CD4-positive, alpha-beta T cell treated with Interleukin-6 for 4 hours (primary cell): ENCODE data around the gene RASL11A.
"Not testable (repeated sequence)": the region's sequence is repeated elsewhere in the genome, so short reads cannot be mapped to it uniquely, and the experiment has no call there.

Experiments used
- DNase-seq: peaks from one replicate; pipeline ENCODE4 v3.0.0-alpha.2; 2020; ENCODE audit warnings: mixed read lengths

Gene RASL11A

DNA sequence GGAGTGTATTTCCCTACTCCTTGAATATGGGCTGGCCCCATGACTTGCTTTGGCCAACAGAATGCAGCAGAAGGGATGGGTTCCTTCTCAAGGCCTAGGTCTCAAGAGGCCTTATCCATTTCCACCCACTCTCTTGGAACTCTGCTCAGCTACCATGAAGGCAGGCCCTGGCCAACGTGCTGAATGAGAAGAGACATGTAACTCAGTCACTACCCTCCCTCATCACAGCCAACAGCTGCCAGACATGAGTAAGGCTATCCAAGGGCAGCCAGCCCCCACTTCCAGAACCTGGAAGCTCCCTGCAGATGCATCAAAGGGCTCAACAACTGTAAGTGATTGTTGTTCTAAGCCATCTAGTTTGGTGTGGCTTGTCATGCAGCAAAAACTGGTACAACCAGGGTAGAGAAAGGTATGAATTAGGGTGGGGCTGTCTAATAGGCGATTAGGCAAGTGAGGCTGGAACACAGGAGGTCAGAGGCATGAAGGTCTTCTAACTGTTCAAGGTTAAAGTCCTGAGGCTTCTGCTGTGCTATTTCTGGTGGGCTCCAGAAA, 1.4 kb upstream of the RASL11A start:
- no peak for DNase-seq

GRCh38 chr13:27271570-27272096, 1.0 kb downstream of the RASL11A start:
- no peak for DNase-seq

- DNase-seq: no peak
Observed at GRCh38 chr13:27273658-27274425, 3.2 kb downstream of the RASL11A start.

DNA sequence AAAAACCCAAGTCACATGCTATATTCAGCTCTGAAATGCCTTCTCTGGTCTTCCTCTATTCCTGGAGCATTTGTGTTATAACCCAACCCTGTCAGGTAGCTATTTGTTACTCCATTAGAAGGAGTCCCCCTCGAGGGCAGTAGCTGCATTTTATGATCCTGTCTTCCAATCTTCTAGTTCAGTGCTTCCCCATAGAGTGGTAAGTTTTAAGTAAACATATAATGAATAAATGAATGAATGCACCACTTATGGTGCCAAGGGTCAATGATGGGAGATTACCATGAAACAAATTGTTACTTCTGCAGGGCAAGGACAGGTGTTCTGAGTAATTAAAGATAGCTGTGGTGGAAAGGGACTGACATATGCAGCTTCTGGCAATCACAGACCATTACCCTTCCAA, 4.0 kb downstream of the RASL11A start:
- no peak for DNase-seq

DNA sequence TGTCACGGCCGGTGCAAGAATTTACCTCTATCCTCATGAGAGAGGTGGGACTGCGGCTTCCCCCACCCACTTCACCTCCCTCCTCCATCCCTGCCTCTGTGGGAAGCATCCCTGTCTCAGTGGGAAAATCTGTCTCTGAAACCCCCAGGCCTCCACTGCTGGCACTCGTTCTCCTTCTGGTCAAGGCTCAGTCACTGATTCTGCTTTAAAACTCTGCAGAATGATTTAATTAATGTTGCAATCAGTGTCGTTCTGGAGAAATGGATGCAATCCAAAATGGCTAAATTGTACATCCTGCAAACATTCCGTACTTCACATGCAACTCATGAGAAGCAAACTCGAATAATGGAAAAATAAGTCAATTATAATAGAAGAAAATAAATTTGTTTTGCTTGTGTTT, 5.6 kb downstream of the RASL11A start:
- DNase-seq: no peak

- DNase-seq: no peak
Observed at GRCh38 chr13:27279506-27279905, 8.9 kb downstream of the RASL11A start.

- DNase-seq: no peak
Observed at GRCh38 chr13:27280009-27280656, 9.5 kb downstream of the RASL11A start.

- no peak for DNase-seq
Observed at GRCh38 chr13:27280841-27281240, 10.2 kb downstream of the RASL11A start.

DNA sequence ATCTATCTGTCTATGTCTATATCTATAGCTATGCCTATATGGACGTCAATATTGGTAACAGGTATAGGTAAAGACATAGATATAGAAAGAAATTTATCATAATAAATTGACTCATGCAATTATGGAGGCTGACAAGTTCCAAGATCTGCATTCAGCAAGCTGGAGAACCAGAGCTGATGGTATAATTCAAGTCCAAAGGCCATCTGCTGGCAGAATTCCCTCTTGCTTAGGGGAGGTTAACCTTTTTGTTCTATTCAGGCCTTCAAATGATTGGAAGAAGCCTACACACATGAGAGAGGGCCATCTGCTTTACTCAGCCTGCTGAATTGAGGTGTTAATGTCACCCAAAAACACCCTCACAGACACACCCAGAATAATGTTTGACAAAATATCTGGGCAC, 10.8 kb downstream of the RASL11A start:
- DNase-seq: no peak

- peak; percentile 4 for DNase-seq
Observed at GRCh38 chr13:27283906-27284493, 13.4 kb downstream of the RASL11A start.

GRCh38 chr13:27288392-27288791, 17.8 kb downstream of the RASL11A start:
- DNase-seq: no peak

DNA sequence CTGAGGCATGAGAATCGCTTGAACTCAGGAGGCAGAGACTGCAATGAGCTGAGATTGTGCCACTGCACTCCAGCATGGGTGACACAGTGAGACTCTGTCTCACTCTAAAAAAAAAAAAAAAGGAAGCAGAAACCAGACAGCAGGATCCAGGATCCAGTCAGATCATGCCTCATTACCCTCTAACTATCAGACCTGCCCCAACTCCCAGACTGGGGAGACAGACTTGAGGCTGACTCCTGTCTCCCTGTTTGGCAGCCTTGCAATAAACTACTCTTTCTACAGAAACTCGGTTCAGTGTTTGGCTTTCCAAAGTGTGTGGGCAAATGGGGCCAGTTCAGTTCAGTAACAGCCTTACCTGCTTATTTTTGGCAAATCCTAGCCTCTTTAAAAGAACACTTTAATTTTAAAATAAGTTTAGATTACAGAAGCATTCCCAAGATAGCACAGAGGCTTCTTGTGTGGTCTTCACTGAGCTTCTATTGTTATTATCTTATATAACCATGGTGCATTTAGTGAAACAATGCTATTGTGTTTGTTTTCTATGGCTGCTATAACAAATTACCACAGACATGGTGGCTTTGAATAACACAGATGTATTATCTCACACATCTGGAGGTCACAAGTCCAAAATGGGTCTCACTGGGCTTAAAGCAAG, 18.5 kb downstream of the RASL11A start:
- DNase-seq: no peak

DNA sequence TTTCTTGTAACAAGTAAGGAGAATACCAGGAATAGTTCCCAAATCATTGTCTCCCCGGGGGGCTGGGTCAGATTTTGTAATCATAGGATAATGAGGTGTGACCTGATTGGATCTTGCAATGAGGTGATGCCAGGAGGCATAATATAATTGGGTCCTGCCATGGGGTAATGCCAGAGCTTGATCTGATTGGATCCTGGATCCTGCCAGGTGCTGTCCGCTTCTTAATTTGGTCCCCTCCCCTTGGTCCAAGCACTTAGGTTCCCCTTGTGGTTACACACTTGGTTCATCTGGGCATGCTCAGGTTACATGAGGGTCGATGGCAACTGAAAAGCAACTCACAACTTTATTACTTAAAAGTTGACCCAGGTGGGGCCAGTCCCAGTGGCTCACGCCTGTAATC, 20.1 kb downstream of the RASL11A start:
- no peak for DNase-seq

- DNase-seq: not testable (repeated sequence)
Observed at GRCh38 chr13:27291967-27292366, 21.3 kb downstream of the RASL11A start.

DNA sequence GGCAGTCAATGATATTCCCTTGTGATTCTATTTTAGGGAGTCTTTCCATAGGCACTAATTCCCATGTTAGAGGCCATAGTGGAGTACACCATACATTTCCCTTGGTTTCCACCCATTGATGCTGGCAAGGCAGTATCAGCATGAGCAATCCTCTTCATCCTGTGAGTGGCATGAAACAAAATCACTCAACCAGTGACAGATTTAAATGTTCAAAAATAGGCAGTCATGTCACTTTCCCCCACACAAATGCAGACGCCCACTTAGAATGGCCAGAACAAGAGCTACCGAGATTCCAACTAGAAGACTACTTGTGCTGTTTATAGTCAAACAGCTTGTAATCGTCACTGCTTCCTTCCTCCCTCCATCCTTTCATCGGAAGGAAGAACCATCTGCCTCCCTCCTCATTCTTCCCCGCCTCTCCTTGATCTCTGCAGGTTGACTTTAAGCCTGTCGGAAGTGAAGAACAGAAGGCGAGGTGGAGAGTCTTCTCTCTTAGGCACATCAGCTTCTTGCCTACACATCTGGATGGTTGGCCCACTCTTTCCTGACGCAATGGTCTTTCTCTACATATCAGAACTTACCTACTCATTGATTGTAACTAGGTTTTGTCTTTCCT, 22.6 kb downstream of the RASL11A start:
- DNase-seq: peak; percentile 40

DNA sequence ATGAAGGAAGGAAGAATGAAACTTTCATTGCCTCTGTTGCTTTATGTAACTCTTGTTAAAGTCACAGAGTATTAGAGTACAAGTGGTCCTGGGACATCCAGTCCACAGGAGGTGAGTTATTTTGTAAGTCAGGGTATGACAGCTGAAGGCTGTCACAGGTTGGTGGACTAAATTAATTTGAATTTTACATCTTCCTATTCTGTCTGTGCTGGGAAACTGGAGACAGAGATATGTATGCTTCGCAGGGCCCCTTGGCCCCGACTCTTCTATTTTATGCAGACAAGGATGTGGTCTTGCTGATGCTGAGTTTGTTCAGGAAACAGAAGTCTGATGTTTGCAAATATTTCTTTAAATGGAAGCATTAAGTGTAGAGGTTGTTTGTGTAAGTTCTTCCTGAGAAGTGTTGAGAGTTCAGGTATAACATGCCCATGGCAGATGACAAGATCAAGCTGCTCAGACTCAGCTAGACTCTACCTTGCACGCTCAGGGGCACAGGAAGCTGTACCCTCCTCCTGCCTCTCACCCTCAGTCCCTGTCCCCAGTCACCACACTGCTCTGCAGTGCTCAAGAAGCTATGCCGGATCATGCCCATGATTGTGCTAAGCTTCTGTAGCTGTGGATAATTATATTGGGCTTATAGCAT, 23.4 kb downstream of the RASL11A start:
- peak; percentile 50 for DNase-seq

DNA sequence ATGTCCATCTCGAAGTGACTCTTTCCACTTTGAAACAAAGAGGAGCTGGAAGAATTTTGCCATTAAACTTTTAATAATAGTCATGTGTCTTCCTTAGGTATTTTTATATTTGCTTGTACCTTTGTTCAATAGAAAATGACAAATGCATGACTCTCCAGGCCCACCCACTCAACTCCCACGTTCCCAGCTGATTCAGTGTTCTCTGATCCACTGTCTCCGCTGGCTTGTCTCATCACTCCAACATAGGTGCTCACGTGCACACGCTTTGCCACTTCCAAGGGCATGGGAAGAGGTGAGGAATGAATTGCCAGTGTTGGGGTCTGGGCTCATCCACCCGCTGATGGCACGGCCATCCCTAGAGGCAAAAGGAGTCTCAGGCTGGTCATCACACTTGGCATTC, 24.5 kb downstream of the RASL11A start:
- no peak for DNase-seq

GRCh38 chr13:27295660-27296059, 25.0 kb downstream of the RASL11A start:
- no peak for DNase-seq

DNA sequence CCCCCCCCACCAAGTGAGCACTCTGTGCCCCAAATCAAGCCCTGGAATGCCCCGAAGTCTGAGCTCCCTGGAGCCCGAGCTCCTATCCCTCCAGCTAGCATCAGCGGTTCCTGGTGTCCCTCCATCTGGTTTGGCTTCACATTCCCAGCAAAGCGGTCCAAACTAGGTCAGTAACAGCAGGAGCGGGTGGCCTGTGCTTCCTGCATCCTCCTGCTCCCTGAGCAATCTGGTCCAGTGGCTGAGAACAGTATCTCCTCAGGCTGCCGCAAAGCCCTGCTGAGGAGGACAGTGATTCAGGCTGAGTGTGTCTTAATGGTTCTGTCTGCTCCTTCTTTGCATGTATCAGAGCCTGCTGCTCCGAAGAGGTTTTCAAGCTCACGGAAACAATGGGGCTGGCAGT, 25.9 kb downstream of the RASL11A start:
- no peak for DNase-seq

GRCh38 chr13:27298849-27299248, 28.2 kb downstream of the RASL11A start:
- no peak for DNase-seq

GRCh38 chr13:27300406-27300805, 29.8 kb downstream of the RASL11A start:
- not testable (repeated sequence) for DNase-seq

GRCh38 chr13:27300941-27301586, 30.4 kb downstream of the RASL11A start:
- DNase-seq: no peak
